H7 (cell line): Measurements from ENCODE around the gene UST. TPM values are rescaled to one million over a fixed set of nuclear protein-coding genes. Genes with fewer than 3 reads are reported as not detected.
"Not testable (repeated sequence)": the region's sequence is repeated elsewhere in the genome, so short reads cannot be mapped to it uniquely, and the experiment has no call there.

ENCODE experiments used
- DNase-seq: peaks from one replicate; pipeline ENCODE4 v3.0.0; 2012
- H3K27me3 ChIP-seq: 2 replicates; pipeline ENCODE4 v1.6.0; 2011; ENCODE audit warnings: mild to moderate bottlenecking, low read length; ENCODE audit not compliant: control insufficient read depth, insufficient read depth
- H3K36me3 ChIP-seq: replicated peaks from 2 replicates; pipeline ENCODE4 v1.5.1; 2011; ENCODE audit warnings: low read length; ENCODE audit not compliant: control insufficient read depth, insufficient read depth
- H3K4me3 ChIP-seq: 2 replicates; pipeline ENCODE4 v1.5.1; 2011; ENCODE audit warnings: low read depth, mild to moderate bottlenecking, control low read depth, low read length, moderate library complexity; ENCODE audit not compliant: insufficient read depth
- total RNA-seq: library from RNA; depleted of rRNA; stranded (reverse); fragments of >200 nt; shearing (Covaris generic); gene quantifications from 2 replicates; pipeline ENCODE4 v1.2.3, GENCODE V29; 2014

The UST gene
- total RNA-seq, 1 experiment from 2014 or later: 32.6 TPM

DNA sequence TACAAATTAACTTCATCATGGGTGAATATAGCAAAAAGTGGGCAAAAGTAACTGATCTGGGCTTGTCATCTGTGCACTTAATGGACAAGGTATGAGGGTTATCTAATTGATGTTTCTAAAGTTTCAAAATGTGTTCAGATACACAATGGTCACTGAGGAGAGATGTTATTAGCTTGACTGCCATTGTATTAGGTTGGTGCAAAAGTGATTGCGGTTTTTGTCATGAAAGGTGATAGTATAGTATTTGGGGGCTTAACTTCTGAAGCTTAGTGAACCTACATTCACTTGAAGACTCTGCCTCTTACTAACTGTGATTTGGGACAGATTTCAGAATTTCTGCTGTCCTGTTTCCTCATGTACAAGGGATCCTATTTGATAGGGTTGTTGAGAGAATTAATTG lies 159.6 kb downstream of the UST start:
- Histone ChIP-seq H3K4me3 (no peak overlapping the region), H3K36me3 (no peaks in the 10 kb centered on the region), H3K27me3 (no peaks in the 10 kb centered on the region)
- DNase-seq: no peak

DNA sequence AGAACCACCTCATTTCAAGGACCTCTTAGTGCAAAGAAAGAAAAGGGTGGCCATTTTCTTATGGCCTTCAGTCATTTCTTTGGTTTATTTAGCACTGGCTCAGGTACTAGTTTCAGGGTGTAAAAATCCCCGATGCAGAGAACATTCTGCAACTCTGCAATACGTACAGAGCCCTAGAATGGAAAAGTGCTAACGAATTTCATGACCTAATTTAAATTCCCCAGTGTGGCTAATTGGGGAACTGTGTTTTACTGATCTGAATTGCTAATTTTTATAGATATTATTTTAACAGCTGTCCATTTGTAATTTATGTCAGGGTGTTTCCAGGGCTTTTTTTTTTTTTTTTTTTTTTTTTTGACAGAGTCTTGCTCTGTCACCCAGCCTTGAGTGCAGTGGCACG lies 160.7 kb downstream of the UST start:
- no peak overlapping the region for H3K4me3 ChIP-seq
- H3K36me3 ChIP-seq: no peaks in the 10 kb centered on the region
- no peak for DNase-seq
- H3K27me3 ChIP-seq: no peaks in the 10 kb centered on the region

DNA sequence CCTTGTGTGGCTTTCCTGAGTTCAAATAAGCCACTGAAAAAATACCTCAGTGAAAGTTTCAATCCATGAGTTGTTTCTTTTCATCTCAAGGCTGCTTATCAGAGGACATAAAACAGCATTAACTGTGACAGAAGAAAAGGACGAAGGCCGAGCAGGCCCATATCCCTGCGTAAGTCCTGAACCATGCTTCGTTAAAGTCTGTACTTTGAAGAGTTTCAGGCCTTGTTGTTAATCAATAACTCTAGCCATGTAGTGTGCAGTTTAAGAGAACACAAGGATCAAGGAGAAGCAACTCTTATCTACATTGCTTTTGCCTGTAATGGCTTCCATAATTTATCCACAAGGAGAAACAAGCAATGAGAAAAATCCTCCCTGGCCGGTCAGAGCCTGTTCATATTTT lies 165.4 kb downstream of the UST start:
- DNase-seq: no peak
- Histone ChIP-seq H3K27me3 (no peaks in the 10 kb centered on the region), H3K36me3 (no peaks in the 10 kb centered on the region), H3K4me3 (no peak overlapping the region)

DNA sequence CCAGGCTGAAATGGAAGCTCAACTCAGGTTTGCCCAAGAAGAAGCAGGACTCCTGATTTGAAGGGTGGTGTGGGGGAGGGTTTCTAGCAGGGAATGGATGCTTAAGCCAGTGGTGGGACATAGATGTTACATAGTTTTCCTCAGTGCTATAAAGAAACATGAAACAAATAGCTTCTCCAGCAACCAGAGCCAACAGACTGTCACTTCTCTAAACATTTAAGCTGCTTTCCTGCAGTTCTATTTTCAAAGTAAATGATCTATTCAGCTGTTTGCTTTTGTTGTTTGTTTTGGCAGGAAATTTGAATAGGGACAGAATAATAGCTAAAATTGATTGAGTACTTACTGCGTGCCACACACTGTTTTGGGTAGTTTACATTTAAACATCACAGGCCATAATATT lies 169.0 kb downstream of the UST start:
- DNase-seq: no peak
- Histone ChIP-seq H3K4me3 (no peak overlapping the region), H3K27me3 (no peaks in the 10 kb centered on the region), H3K36me3 (no peaks in the 10 kb centered on the region)

DNA sequence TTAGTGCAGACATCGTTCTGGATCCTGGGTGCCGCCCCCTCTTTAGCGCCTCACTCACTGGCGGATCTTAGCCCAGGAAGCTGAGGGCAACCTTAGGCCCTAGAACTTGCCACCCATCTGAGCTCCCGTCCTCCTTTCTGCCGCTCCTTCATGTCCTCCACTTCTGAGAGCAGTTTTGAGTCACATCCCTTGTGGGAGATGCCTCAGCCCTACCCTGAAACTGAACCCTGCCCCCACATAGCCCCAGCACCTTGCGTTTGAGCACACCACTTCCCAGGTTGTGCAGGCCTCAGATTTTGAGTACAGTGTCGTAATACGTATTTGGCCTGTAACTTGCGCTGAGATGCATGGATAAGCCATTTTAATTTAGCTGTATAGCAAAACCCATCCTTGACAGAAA lies 169.7 kb downstream of the UST start:
- H3K36me3 ChIP-seq, H3K27me3 ChIP-seq, DNase-seq, H3K4me3 ChIP-seq: not testable (repeated sequence)

DNA sequence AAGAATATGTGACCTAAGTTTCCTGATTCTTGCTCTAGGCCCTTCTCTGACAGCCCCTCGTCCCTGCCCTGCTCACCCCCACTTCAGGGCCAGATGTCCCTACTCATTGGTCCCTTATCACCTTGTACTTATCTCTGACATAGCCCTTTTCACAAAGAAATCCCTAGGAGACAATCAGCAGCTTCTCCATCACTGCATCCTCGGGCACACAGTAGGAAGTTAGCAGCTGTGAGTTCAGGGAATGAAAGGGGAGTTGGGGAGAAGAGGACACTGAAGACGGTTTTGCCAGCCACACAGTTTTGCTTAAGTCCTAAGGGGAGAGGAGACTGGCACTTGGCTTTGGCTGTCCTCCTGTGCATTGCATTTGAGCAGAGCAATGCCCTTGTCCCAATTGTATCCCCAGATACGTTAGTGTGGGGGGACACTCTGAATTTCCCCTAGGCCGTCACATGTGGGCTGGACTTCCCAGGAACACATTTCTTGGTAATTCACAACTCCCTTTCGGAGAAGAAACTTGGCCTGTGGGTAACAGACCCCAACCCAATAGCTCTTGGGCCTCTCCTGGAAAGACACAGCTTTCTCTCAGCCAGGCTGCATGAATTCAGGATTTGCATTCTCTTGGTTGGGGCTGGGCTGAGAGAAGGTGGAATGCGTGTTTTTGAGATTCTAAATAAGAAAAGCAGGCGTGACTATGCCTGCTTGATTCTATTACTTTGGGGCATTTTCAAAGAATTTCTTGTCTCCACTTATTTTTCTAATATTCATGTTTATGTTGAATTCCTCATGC lies 177.6 kb downstream of the UST start:
- no peak overlapping the region for H3K4me3 ChIP-seq
- DNase-seq: peak; percentile 30
- H3K36me3 ChIP-seq: no peaks in the 10 kb centered on the region

DNA sequence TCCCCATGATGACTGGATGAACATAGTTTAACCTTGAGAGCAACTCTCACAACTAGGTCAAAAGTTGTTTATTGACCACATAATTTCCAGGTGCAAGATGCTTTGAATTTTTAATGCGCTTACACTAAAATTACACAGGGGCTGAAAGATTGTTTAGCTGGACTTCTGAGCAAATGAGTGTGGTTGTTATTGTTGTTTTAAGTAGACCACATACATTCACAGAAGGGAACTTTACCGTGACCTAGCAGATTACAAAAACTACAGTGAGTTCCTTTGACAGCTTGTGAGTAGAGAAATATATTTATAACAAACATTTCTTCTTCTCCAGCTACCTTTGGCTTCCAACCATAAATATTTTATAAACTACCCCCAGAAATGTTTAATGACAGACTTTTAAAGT lies 178.9 kb downstream of the UST start:
- Histone ChIP-seq H3K36me3 (no peaks in the 10 kb centered on the region), H3K4me3 (no peak overlapping the region), H3K27me3 (no peaks in the 10 kb centered on the region)
- DNase-seq: no peak

More for the DNA sequence above, 177.6 kb downstream of the UST start:
- H3K27me3 ChIP-seq: no peaks in the 10 kb centered on the region

DNA sequence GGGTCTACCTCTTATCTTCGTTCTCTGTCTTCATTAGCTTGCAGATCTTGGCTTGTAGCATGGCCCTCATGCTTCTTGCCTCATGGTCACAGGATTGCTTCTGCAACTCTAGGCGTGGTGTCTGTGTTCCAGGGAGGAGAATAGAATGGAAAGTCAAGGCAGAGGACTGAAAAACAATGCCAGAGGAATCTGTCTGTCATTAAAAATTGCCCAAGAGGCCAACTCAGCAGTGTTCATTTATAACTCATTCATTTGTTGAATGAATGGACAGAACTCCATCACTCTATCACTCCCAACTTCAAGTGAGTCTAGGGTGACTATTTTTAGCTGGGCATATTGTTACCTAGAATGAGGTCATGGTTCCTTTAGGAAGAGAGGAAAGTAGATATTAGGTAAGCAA lies 179.6 kb downstream of the UST start:
- DNase-seq: no peak
- Histone ChIP-seq H3K36me3 (no peaks in the 10 kb centered on the region), H3K4me3 (no peak overlapping the region), H3K27me3 (no peaks in the 10 kb centered on the region)

DNA sequence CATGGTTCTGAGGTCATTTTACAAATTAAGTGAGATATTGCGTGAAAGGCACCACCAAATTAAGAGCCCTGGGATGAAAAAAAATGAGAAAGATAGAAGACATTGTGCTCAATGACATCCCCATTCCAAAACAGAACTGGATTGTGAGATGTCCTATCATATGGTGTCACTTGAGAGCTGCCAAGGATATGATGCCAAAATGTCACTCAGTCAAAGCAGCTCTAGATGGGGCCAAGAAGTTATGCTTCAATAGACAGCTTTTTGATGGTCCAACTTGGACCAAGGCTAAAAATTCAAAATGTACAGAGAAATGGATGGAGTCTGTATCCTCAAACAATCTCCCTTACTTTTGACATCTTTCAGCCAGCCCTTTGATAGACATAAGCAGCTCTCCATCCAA lies 180.8 kb downstream of the UST start:
- no peaks in the 10 kb centered on the region for H3K36me3 ChIP-seq
- H3K27me3 ChIP-seq: no peaks in the 10 kb centered on the region
- no peak overlapping the region for H3K4me3 ChIP-seq
- no peak for DNase-seq

DNA sequence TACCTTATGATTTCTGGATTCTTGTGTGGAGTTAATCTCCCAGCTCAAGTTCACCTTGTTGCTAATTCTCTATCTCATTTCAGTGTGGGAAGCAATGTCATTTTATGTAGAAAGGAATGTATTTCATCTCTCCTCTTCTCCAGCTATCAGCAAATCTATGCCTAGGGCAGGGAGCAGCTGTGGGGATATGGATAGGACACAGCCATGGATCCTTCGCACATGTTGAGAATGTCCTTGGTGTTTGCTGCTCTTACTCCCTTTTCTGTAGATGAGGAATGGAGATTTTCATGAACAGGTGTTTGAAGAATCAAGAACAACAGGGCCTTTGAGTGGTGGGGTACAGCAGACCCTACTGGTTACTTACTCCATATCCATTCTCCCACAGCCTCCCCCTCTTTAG lies 182.0 kb downstream of the UST start:
- no peak for DNase-seq
- H3K4me3 ChIP-seq: no peak overlapping the region
- no peaks in the 10 kb centered on the region for H3K27me3 ChIP-seq
- no peaks in the 10 kb centered on the region for H3K36me3 ChIP-seq

DNA sequence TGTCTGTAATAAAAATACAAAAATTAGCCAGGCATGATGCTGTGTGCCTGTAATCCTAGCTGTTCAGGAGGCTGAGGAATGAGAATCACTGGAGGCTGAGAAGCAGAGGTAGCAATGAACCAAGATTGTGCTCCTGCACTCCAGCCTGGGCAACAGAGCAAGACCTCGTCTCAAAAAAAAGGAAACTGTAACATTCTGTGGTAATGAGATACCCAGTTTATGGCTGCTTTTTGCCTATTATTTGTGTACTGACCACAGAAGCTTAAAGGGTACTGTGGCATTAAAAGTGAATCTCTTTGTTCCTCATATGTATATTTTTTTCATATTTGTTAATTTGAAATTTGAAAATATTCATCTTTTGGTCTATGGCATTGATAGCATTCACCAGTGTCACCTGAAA lies 185.4 kb downstream of the UST start:
- H3K4me3 ChIP-seq: no peak overlapping the region
- H3K27me3 ChIP-seq: no peaks in the 10 kb centered on the region
- no peak for DNase-seq
- no peaks in the 10 kb centered on the region; the same call in 1 of the 2 replicates for H3K36me3 ChIP-seq

DNA sequence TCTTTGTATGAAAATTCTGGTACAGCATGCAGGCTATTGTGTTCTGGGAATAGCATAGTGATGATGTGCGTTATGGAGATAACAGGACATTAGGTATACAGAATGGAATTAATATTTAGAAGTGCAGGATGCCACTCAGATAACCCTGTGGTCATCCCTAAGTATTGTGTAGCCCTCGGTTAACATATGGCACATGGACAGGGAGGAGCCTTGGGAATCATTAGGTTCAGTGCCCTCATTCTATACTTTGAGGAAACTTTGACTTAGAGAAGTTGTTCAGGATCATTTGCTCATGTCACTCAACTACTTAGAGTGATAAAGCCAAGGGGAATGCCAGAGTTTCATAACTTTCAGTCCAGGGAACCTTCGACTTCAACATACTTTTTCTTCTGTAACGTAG lies 185.9 kb downstream of the UST start:
- Histone ChIP-seq H3K36me3 (no peaks in the 10 kb centered on the region; the same call in 1 of the 2 replicates), H3K4me3 (no peak overlapping the region), H3K27me3 (no peaks in the 10 kb centered on the region)
- no peak for DNase-seq

DNA sequence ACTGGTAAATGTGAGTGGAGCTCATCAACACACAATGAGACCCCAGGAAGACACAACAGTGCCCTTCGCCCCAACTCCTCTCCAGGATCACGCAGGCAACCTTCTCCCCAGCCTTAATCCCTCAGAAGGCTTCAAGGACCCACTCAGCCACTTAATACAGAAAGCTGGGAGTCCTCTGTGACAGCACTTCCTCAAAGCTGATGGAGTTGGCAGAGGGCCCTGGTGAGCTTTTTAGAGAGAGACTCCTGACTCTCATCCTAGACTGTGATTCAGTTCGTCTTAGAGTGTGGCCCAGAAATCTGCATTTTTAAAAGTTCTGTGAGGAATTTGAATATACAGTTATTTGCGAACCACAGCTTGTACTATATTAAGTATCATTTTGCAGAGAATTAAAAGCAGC lies 187.7 kb downstream of the UST start:
- DNase-seq: no peak
- no peaks in the 10 kb centered on the region; the same call in 1 of the 2 replicates for H3K36me3 ChIP-seq
- H3K4me3 ChIP-seq: no peak overlapping the region
- H3K27me3 ChIP-seq: no peaks in the 10 kb centered on the region

DNA sequence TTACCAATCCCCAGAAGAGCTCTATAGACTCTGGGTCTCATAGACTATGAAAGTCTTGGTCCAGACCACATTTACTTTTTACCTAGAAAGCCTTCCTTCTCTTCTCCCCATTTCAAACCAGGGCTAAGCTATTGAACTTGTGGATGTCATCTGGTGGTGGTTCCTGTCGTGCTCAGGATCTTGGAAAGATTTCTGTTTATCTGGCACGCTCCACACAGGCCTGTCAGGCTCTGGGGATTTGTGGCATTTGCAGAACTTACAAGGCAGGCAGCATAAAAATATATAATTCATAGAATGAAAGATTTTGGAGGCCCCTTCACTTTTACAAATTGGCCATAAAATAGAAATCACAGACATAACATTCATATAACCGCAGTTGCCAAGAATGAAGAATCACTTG lies 188.1 kb downstream of the UST start:
- no peaks in the 10 kb centered on the region for H3K27me3 ChIP-seq
- no peak overlapping the region for H3K4me3 ChIP-seq
- no peaks in the 10 kb centered on the region; the same call in 1 of the 2 replicates for H3K36me3 ChIP-seq
- no peak for DNase-seq

DNA sequence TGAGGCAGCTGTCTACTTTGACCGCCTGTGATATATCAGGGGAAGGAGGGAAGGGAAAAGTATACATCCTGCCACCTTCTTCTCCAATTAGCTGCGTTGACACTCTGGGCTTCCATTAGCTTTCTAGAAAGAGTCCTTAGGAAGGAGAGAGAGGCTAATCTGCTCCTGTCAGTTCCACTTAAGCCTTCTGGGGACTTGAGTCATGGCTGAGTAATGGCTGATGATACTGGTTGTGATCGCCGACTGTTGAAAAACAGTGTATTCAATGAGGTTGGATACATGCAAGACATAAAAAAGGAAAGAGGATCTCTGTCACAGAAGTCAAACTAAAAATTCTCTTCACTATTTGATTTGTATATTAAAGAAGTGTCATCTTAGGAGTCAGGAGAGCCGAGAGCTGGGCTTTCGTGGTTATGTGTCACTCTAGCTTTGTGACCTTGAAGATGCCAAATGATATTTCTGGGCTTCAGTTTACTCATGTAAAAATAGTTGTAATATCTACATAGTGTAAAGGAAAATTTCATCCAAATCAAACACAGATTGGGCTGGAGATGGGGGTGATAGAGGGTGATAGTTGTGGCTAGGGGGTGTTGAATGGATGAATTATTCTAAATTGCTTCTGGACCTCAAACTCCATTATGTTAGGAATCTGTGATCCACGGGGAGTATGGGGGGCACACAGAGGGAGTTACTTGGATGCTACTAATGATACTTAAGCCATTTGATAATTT lies 189.0 kb downstream of the UST start:
- no peak overlapping the region for H3K4me3 ChIP-seq
- H3K27me3 ChIP-seq: no peaks in the 10 kb centered on the region
- DNase-seq: no peak
- H3K36me3 ChIP-seq: no peaks in the 10 kb centered on the region; the same call in 1 of the 2 replicates
